C4-2B (cell line): ENCODE measurements around the gene PPP2R5C.

ENCODE experiments used
- H3K27ac ChIP-seq: fragments of 450-650 bp; 2 replicates; pipeline ENCODE4 v1.5.1; 2017
- ZFX ChIP-seq: fragments of 450-650 bp; IDR thresholded peaks from 2 replicates; pipeline ENCODE4 v1.6.1; 2017
- TF ChIP-seq, protein P1 (sequence below): fragments of 450-650 bp; conservative IDR thresholded peaks from 2 replicates; pipeline ENCODE4 v1.5.1; 2017; ENCODE audit warnings: mild to moderate bottlenecking

The PPP2R5C gene

DNA sequence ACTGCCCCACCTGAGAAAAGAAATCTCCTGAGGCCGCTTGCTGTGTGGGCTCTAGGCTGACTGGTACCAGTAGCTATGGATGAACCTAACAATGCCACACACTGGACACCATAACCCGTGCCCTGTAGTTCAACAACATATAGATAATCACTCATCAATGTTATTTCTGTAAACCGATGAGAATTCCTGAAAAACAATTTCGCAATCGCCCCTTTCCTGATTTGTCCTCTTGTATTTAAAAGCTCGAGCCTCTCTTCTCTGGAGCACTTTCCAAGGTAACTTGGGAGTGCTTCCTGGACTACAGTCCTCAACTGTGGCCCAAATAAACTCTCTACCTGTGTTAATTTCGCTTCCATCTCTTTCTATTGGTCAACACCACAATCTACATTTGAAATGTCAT is 26.1 kb upstream of the PPP2R5C start:
- H3K27ac ChIP-seq: no peak overlapping the region
- TF ChIP-seq, protein P1, sequence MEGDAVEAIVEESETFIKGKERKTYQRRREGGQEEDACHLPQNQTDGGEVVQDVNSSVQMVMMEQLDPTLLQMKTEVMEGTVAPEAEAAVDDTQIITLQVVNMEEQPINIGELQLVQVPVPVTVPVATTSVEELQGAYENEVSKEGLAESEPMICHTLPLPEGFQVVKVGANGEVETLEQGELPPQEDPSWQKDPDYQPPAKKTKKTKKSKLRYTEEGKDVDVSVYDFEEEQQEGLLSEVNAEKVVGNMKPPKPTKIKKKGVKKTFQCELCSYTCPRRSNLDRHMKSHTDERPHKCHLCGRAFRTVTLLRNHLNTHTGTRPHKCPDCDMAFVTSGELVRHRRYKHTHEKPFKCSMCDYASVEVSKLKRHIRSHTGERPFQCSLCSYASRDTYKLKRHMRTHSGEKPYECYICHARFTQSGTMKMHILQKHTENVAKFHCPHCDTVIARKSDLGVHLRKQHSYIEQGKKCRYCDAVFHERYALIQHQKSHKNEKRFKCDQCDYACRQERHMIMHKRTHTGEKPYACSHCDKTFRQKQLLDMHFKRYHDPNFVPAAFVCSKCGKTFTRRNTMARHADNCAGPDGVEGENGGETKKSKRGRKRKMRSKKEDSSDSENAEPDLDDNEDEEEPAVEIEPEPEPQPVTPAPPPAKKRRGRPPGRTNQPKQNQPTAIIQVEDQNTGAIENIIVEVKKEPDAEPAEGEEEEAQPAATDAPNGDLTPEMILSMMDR: no peak
- no peak for TF ChIP-seq ZFX

GRCh38 chr14:101736071-101736470 is 25.4 kb upstream of the PPP2R5C start:
- TF ChIP-seq, protein P1: no peak
- TF ChIP-seq ZFX: no peak
- H3K27ac ChIP-seq: no peak overlapping the region

DNA sequence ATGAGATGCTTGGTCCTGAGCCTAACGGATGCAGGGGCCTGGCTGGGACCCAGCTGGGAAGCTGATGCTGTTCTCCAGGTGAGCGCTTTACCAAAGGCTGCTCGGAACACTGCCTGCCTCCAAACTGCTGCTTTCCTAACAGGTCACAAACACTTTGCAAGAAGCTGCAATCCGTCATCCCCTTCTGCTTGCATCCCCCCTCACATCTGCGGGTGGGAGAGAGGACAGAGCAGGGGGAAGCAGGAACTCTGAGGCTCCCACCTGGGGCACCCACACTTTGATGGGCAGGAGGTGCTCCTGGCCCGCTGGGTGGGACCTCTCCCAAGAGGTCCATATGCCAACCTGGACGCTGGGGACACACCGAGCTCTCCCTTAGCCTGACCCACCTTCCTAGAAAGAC is 24.9 kb upstream of the PPP2R5C start:
- H3K27ac ChIP-seq: no peak overlapping the region
- TF ChIP-seq, protein P1: no peak
- TF ChIP-seq ZFX: no peak

- H3K27ac ChIP-seq: no peak overlapping the region
- TF ChIP-seq, protein P1: peak; percentile 55
- no peak for TF ChIP-seq ZFX
Observed at GRCh38 chr14:101737414-101738339, 23.8 kb upstream of the PPP2R5C start.

DNA sequence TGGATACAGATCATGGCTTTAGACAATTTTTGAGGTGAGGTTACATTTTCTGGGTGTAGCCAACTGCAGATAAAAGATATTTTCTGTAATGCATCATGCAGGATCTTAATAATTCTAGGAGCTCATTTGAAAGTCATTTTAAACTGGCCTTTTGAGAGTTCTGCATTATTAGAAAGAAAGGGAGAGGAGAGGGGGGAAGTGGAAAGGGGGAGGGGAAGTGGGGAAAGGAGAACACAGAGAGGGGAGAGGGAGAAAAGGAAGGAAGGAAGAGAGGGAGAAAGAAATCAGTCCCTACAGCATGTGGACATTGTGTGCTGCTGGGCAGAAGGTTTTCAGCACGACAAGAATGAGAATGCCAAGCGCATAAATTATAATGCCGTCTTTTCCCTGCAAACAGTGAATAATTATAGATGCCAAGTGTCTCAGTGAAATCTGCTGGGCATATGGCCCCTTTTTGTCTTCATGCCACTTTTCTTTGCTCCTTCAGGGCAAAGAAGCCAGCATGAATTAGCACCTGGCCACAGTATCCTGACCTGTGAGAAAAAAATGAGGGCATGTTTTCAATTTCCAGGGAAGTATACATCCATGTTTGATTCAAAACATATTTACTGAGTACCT is 22.7 kb upstream of the PPP2R5C start:
- TF ChIP-seq, protein P1: no peak
- no peak for TF ChIP-seq ZFX
- no peak overlapping the region for H3K27ac ChIP-seq

DNA sequence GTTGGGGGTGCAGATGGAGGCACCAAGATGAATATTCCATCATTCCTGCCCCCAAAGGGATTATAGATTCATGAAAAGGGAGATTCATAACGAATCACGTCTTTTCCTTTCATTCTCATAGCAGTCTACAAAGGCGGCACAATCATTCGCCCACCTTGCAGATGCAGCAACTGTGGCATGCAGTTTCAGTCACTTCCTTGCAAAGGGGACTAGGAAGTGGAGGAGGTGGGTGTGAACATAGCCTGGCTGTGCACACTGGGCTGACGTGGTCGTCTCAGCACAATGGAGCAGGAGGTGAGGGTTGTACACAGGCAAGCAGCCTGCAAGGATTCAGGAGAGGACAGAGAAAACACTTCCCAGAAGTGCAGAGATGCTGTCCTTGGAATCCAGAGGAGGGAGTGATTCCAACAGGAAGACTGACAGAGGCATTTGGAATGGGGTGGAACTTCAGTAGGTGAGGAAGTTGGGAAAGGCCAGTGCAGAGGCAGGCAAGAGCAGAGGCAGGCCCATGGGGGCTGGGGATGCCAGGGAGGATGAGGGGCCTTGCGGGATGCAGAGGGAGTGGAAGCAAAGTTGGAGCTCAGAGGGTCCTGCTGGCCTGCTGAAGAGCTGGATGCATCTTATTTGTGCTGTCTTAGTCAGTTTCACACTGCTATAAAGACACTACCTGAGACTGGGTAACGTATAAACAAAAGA is 21.9 kb upstream of the PPP2R5C start:
- TF ChIP-seq, protein P1: no peak
- TF ChIP-seq ZFX: no peak
- H3K27ac ChIP-seq: no peak overlapping the region

DNA sequence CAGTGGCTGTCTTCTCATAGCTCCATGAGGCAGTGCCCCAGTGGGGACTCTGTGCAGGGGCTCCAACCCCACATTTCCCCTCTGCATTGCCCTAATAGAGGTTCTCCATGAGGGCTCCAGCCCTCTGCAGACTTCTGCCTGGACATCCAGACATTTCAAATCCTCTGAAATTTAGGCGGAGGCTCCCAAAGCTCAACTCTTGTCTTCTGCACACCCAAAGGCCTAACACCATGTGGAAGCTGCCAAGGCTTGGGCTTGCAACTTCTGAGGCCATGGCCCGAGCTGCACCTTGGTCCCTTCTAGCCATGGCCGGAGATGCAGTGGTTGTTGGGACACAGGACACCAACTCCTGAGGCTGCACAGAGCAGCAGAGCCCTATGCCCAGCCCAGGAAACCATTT is 20.5 kb upstream of the PPP2R5C start:
- H3K27ac ChIP-seq: no peak overlapping the region
- TF ChIP-seq ZFX: no peak
- TF ChIP-seq, protein P1: no peak
